ENCODE measurements around the gene RNF212. TPM values are rescaled to one million over a fixed set of nuclear protein-coding genes. Genes with fewer than 3 reads are reported as not detected.

RNF212 gene
- total and polyA plus RNA-seq, 2 donors (not counting 3 experiments of a cell fraction or from before 2014, with no cell fraction given), result 2.3 to 2.8 TPM

DNA sequence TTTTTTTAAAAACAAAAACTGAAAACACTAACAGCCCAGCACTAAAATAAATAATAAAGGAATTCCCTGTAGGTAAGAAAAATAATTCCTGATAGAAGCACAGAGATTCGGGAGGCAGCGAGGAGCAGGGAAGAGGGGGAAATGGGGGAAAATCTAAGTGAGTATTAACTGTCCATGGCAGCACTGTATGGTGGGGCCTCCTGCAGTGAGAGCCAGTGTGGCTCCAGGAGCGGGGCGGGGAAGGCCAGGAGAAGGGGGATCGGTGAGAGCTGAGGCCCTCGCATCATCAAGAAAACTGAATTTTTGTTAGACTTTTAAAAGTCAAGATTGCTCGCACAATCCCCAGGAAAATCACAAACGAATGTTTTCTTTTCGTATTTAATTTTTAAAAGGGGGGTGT lies 14.1 kb downstream of the RNF212 start:
- no peak overlapping the region for H2AFZ ChIP-seq (ENCODE audit: low read depth, low read length)
- dilution Hi-C loops (cut with MboI; ENCODE audit: extremely low pct_ligation_motif_present, low sequenced_read_pairs), result no loop called here
- H3K27me3 ChIP-seq (ENCODE audit: control insufficient read depth in 2 of 2, insufficient read depth in 2 of 2, low read length in 2 of 2), result no peaks in the 10 kb centered on the region
- H3K9me1 ChIP-seq (replicated peaks; ENCODE audit: control insufficient read depth, extremely low read depth, insufficient read depth, low read length), result no peaks in the 10 kb centered on the region
- H3K9me3 ChIP-seq (replicated peaks; ENCODE audit: control insufficient read depth, insufficient read depth, low read length), result no peaks in the 10 kb centered on the region
- no peaks in the 10 kb centered on the region for H4K20me1 ChIP-seq (replicated peaks; ENCODE audit: control insufficient read depth, extremely low read depth, insufficient read depth, low read length)
- DNase-seq (ENCODE audit: low read depth, low spot score) (no peak), FAIRE-seq (no peak)
- H3K9ac ChIP-seq (replicated peaks; ENCODE audit: extremely low read depth, insufficient read depth, low read length), result no peak overlapping the region
- ChIA-PET CTCF (no interaction called here), POLR2A (no interaction called here)
- no peak overlapping the region for H3K4me2 ChIP-seq (ENCODE audit: insufficient read depth, low read length)
- TF ChIP-seq POLR2A (IDR thresholded peaks at IDR 0.05; ENCODE audit: low read depth, low read length) (no peak), POLR2AphosphoS5 (IDR thresholded peaks at IDR 0.05; ENCODE audit: insufficient read depth, low read depth, low read length) (no peak), FOS (IDR thresholded peaks at IDR 0.05; ENCODE audit: borderline replicate concordance, insufficient read depth, low read length) (no peak), EZH2 (IDR thresholded peaks at IDR 0.05; ENCODE audit: borderline replicate concordance, low read depth, low read length, severe bottlenecking) (no peak), GATA2 (IDR thresholded peaks at IDR 0.05; ENCODE audit: insufficient read depth, insufficient read length, low read depth, low read length) (no peak), JUN (IDR thresholded peaks at IDR 0.05; ENCODE audit: borderline replicate concordance, insufficient read depth, insufficient read length, low read depth) (no peak), MYC (IDR thresholded peaks at IDR 0.05; ENCODE audit: low read depth, low read length) (no peak)
- TF ChIP-seq, protein P1, sequence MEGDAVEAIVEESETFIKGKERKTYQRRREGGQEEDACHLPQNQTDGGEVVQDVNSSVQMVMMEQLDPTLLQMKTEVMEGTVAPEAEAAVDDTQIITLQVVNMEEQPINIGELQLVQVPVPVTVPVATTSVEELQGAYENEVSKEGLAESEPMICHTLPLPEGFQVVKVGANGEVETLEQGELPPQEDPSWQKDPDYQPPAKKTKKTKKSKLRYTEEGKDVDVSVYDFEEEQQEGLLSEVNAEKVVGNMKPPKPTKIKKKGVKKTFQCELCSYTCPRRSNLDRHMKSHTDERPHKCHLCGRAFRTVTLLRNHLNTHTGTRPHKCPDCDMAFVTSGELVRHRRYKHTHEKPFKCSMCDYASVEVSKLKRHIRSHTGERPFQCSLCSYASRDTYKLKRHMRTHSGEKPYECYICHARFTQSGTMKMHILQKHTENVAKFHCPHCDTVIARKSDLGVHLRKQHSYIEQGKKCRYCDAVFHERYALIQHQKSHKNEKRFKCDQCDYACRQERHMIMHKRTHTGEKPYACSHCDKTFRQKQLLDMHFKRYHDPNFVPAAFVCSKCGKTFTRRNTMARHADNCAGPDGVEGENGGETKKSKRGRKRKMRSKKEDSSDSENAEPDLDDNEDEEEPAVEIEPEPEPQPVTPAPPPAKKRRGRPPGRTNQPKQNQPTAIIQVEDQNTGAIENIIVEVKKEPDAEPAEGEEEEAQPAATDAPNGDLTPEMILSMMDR (IDR thresholded peaks at IDR 0.05; ENCODE audit: extremely low read depth in 1 of 2, insufficient read depth in 1 of 2, low read depth in 1 of 2, low read length in 2 of 2), result no peak
- TF ChIP-seq, protein P2, sequence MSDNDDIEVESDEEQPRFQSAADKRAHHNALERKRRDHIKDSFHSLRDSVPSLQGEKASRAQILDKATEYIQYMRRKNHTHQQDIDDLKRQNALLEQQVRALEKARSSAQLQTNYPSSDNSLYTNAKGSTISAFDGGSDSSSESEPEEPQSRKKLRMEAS (IDR thresholded peaks at IDR 0.05; ENCODE audit: insufficient read depth, insufficient read length), result no peak
- BruUV-seq (replicated peaks), result no TSS peak
- H3K79me2 ChIP-seq (ENCODE audit: control insufficient read depth, insufficient read depth, low read length), result no peaks in the 10 kb centered on the region
- no peaks in the 10 kb centered on the region for H3K36me3 ChIP-seq (ENCODE audit: control insufficient read depth in 2 of 2, extremely low read depth in 1 of 2, insufficient read depth in 2 of 2, low read length in 2 of 2)
- intact Hi-C loops (cut with micrococcal nuclease), result no loop called here
- H3K4me1 ChIP-seq (ENCODE audit: control insufficient read depth, extremely low read depth, insufficient read depth, low read length), result no peaks in the 10 kb centered on the region
- H3K27ac ChIP-seq (ENCODE audit: insufficient read depth, low read depth, low read length), result no peak overlapping the region
- H3K4me3 ChIP-seq (replicated peaks in 1 of 3; ENCODE audit: insufficient read depth in 1 of 3, low read depth in 1 of 3, low read length in 3 of 3), result no peak overlapping the region
